CD4-positive, alpha-beta T cell treated with Interleukin-12 subunit alpha and Interleukin-12 subunit beta, for 1 hour (primary cell): ENCODE results near the gene PTPN7.
A peak's percentile ranks its signal among the peaks of the same experiment; 100 is the strongest.
"Not testable (repeated sequence)": the region's sequence is repeated elsewhere in the genome, so short reads cannot be mapped to it uniquely, and the experiment has no call there.

Experiments
- DNase-seq: peaks from one replicate; pipeline ENCODE4 v3.0.0-alpha.2; 2020

Gene PTPN7

DNA sequence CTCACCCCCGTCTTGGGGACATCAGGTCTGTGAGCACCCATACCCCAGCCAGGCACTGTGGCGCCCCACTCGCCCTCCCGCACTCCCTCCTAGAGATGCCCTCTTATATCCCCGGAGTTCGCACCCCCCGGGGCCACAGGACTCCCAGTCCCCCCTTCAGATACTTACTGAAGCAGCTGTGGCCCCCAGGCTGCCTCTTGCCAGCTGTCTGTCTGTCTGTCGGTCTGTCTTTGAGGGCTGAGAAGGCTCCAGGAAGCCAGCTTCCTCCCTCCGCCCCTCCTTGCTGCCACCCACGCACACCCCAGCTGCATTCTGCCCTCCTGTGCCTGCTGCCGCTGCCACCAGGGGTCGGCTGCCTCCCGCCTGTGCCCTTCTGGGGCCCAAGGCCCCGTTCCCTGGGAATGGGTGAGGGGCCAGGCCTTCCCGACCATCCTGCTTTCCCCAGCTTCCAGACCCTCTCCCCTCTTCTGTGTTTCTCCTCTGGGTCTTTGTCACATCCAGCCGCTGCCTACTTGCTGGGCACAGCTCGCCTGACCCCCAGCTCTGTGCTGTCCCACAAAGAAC lies at the start of gene PTPN7:
PTPN7 (minus strand) TSS at position 226 of the 564 bp plus-strand sequence. CDS start 1,200 bp downstream, outside the sequence.
- DNase-seq = peak; percentile 82

DNA sequence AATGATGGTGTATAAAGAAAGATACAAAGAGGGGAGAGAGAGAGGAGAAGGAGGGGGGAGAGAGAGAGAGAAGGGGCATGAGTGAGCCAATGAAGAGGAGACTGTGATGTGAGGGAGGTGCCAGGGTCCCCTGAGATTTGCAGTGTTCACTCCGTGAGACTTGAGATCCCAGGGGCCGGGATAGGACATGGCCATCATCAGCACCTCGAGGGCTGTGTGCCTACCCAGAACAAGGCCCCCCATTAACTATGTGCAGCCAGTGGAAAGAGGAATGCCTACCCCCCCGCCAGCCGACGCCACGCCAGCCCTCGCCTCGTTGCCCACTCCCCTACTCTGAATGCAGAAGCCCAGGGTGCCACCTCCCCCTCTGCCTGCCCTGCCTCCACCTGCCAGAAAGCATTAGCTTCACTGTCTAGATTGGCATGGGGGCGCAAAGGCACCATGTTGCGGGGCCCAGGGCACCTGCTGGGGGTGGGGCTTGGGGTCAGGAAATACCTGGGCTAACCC lies 48.0 kb upstream of the PTPN7 start:
- no peak for DNase-seq

DNA sequence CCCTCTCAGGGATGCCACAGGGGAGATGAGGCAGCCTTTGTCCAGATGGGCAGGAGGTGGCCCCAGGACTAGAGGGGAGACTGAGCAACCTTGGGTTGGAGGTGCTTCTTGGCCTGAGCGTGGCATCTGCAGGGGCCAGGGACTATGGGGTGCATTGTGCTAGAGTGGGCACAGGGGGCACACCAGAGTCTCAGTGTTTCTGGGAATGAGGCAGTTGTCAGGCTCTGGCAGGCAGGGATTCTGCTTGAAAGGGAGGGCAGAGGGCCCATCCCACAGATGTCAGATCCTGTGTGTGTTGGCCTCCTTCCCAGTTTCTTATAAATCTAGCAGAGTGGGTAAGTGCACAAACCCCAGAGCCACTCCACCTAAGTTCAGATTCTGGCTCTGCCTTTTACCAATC lies 46.9 kb upstream of the PTPN7 start:
- no peak for DNase-seq

DNA sequence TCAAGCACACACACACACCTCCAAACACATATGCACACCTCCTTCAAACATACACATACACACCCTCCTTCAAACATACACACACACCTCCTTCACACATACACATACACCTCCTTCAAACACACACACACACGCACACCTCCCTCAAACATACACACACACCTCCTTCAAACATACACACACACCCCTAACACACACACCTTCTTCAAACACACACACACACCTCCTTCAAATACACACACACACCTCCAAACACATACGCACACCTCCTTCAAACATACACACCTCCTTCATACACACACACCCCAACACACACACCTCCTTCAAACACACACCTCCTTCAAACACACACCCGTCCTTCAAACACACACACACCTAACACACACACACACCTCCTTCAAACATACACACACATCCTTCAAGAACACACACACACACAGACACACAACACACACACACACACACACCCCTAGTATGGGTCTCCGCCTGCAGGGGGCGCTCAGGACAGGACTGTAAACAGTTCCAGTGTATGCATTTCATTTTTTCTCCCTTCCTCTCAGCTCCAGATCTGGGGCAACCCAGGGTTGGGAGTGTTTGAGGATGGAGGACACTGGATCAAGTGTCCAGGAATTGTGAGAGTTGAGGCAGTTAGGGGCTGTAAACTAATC lies 45.3 kb upstream of the PTPN7 start:
- peak; percentile 20 for DNase-seq

DNA sequence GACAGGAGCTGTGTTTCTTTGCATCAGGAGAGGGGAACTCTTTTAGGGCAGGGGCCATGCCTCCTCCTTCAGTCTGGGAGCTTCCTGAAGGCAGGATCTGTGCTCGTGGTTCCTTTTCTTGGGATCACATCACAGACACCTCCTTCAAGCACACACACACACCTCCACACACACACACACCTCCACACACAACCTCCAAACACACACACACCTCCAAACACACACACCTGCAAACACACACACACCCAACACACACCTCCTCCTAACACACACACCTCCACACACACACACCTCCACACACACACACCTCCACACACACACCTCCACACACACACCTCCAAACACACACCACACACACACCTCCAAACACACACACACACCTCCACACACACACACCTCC lies 43.7 kb upstream of the PTPN7 start:
- no peak for DNase-seq

DNA sequence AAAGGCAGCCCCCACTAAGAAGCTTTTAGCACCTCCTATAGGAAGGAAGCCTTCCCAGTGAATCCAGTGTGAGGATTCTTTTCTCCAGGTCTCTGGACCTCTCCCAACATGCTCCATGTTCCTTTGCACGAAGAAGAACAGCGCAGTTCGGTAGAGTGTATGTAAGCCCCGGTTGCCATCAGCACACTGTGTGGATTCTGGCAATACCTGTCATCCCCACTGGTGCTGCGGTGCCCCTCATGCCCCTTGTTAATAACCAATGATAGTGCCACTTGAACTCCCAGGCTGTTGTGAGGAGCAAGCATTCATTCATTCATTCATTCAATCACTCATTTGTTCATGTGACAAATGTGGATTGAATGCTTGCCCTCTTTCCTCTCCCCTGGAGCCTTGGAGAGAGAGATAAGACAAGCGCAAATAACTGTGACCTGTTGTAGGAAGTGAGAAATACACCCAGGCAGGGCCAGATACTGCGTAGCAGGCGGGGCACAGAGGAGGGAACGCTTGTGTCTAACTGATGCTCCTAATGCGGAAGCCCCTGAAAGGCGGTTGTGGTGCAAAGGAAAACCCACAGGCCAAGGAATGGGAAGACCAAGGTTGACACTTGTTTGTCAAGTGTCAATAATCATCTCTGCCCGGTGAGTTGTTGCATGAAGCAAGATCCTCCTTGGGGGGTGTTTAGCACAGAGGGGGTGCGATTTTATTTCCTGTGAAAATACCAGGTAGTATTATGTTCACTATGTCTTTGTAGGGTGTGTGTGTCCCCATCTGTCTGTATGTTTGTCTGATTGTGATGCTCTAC lies 43.0 kb upstream of the PTPN7 start:
- DNase-seq = peak; percentile 36

DNA sequence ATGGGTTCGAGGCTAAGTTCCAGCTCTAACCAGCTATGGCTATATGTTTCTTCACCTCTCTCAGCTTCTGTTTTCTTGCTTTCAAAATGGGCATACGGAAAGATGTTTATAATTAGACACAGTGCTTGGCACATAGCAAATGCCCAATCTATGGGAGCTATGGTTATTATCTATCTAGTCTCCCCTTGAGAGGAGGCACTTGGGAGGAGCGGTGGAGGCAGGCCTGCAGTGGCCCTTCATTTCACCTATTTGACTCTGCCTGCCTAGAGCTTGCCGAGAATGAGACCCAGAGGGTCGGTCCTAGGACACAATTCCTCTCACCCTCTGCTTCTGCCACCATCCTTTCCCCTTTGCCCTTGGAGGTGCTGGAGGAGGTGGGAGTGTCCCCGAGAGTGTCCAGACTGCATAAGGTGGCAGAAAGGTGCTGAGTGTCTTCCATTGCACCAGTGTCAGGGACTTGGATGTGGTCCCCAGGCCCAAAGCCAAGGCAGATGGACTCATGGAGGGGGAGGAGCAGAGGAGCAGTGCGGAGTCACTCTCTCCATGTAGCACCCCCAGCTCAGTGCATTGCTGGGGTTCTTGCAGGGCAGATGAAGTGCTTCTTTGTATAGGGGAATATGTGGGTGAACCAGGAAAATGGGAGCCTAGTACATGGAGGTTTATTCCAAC lies 42.2 kb upstream of the PTPN7 start:
- no peak for DNase-seq

DNA sequence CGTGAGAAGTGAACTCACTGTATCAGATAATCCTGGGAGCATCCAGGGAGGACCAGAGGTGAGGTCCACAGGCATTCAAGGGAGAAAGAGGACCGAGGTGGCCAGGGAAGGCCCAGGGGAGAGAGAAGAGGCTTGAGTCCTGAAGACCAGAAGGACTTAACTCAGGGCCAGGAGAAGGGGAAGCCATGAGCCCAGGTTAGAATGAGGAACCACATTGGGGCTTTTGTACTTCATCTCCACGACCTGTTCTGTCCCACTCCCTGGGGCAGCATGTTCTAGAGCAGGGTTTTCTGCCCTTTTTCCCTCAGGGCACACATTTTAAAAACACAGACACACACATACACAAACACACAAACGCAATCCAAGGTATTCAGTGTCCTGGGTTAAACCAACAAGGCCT lies 41.6 kb upstream of the PTPN7 start:
- no peak for DNase-seq

DNA sequence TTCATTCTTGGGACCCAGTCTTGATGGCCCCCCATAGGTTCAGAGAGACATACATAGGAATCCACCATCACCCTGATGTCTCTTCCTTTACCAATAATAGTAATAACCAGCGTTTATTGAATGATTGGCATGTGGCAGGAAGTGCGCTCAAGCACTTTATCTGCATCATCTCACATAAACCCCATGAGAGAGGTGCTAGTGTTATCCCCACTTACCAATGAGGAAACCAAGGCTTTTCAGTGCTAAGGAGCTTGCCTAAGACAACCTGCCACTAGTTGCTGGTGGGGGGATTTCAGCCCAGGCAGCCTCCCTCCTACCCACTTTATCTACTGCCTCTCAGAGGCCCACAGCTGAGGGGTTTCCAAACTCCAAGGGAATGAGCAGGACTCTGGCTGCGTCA lies 40.9 kb upstream of the PTPN7 start:
- peak; percentile 41 for DNase-seq

DNA sequence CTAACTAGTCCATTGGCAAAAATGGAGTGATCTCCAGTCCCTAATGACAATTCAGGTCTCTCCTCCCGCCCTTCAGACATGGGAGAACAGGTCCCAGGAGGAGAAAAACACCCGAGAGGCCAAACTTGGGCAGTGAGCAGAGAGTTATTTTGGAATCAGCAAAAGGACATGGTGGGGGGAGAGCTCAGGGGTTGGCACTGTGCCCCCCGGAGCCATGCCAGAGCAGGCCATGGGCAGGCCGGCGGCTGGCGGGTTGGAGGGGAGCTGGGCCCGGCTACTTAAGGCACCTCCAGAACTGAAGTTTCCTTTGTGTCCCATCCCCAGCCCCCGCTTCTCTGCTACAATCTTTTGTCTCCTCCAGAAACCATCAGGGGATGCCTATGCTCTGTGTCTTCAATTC lies 40.3 kb upstream of the PTPN7 start:
- DNase-seq = no peak

DNA sequence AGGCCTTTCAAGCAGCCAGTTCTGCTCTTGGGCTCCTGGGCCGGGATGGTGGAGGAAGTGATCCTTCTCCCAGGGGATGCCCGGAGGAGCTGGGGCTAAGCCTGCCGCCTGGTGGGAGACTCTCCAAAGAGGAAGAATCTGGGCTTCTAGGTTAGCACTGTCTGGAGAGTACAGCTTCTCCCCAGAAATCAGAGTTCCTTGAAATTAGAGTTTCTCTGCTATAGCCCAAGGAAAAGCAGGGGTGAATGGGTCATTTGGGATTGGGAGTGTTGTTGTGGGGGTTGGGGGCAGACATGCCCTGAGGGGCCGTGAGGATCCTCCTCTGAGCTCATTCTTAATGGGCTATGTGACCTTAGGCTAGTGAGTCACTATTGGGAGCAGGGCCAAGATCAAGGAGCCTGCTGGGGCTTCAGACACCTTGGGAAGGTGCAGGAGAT lies 39.7 kb upstream of the PTPN7 start:
- no peak for DNase-seq

DNA sequence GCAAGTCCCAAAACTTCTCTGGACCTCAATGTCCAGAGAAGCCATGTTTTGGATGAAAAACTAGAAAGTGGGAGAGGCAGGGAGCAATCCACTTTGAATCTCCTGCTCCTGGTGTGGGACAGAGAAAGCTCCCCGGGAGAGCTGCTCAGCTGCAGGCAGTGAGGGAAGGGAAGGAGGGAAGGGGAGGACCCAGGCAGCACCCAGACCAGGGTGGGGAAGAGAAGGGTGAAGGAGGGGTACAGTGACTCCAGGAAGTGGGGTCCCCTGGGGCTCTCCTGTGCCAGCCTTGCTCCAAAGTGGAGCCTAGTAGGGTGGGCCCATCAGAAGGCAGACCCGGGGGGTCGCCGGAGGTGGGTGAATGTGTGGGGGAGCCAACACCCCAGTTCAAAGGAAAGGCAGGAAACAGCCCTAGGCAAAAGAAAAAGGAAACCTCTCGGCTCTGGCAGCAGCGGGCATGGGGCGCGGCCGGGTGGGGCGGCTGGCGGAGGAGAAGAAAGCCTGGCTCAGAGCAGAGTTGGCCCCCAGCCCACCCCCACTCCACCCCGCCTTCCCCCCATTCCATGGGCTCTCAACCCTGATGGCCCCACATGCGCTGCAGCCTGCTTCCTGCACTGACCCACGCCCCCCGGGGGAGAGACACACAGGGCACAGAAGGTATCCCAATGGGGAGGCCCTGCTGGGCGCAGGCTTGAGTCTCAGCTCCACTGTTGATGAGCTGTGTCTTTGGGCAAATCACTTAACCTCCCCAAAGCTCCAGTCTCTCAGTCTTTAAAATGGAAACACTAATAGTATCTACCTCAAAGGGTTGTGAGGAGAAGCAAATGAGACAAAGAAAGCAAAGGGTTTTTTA lies 38.9 kb upstream of the PTPN7 start:
- DNase-seq = no peak

DNA sequence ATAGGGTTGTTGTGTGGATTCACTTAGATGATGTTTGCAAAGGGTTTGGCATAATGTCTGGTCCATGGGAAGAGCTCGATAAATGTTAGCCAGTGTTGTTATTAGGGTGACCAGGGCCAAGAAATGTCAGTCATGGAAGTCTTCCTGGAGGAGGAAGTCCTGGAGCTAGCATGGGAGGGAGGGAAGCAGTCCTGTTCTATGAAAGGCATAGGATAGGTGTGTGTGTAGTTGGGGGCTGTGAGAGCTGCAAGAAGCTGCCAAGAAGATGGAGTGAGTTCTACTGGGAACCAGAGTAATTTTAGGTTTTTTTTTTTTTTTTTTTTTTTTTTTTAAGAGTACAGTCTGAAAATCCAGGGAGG lies 37.9 kb upstream of the PTPN7 start:
- DNase-seq = no peak

DNA sequence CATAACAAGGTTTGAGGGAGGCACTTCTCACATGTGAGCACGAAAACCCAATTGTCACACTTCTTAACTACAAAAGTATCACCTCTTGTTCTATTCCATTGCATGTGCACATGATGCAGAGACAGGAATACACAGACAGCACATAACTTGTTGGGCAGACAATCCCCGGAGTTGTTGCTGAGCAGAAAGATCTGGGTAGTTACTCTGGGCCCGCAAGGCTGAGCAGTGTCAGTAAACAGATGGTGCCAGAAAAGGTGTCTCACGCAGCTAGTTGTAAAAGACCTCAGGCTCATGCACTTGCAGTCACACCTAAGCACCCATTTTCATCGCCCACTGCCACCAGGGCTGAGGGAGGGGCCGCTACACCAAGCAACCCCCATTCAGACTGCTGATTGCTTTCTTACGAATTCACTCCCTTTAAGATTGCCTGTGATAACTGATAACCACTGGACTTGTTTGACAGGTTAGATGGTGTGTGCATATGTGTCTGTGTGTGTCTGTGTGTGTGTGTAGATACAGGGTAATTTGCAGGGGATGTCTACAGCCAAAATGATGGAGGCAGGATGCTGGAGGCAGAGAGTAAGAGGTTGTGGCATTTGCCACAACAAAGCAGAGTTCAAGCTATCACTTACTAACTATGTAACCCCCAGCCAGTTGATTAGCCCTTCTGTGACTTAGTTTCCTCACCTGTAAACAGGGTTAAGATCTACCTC lies 37.4 kb upstream of the PTPN7 start:
- DNase-seq = peak; percentile 54

DNA sequence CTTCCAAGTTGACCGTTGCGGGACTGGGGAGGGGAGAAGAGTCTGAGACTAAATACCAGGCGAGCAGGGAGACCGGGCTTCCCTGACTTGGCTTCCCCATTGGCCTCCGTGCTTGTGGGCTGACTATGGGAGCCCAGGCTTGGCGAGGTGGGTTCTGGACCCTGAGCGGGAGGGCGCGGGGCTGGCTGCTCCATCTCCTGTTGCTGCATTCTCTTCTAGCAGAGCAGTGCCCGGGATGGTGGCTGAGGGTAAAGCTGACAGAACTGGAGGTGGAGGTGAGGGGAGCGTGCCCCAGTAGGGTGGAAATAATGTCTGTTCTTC lies 33.9 kb upstream of the PTPN7 start:
- no peak for DNase-seq

DNA sequence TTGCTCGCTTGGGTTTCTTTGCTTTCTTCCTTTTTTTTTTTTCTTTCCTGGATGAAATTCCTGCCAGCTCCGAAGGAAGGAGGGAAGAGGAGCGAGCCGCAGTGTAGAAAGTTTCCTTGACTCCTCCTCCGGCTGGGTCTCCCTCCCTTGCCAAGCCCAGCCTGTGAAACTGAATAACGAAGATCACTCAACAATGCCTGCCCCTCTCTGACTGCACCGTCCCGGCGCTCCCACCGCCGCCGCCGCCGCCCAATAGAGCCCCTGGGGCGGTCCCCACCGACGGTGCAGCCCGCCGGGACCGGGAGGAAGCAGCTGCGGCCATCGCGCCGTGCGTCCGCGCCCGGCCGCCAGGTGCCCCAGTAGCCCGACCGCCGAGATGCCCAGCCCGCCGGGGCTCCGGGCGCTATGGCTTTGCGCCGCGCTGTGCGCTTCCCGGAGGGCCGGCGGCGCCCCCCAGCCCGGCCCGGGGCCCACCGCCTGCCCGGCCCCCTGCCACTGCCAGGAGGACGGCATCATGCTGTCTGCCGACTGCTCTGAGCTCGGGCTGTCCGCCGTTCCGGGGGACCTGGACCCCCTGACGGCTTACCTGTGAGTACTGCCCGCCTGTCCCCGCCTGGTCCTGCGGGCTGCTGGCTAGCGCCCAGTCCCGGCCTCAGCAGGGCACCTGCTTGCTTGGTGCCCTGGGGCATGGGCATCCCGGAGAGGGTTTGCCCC lies 33.4 kb upstream of the PTPN7 start, which contains the start of gene LGR6:
LGR6 (plus strand) TSS at position 186 of the 714 bp plus-strand sequence; CDS start at position 377, 191 bp downstream.
- DNase-seq = no peak

DNA sequence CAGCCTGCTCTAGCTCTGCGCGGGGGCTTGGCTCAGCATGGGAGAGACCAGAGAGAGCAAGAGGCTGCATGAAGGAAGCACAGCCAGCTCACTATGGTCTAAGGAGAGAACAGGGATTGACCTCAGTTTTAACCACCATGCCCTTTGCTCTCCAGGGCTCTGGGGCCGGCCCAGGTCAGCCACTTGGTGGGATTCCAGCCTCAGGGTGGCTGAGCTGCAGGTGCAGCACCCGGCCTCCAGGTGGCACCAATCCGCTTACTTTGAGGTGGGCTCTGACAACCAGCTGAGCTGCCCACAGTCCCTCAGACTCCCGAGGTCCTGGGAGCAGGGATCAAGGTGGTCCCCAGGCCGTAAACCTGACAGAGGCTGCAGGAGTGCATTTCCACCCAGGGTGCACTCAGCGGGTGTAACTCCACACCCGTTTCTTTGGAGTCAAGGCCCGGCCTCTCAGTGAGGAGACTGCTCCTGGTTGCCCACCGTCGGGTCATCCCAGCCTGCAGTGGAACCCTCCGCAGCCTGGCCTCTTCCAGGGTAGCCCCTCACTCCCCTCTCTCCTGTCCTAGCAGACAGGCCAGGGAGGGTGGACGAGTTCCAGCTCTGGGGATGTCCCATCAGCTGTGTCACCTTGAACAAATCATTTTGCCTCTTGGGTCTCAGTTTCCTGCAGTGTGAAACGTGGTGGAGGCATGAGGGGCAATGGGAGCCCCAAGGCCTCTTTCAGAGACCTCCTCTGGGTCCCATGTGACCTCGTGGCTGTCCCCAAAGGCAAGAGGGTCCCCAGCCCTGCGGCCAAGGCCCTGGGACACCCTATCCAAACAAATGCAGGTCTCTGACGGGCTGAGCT lies 32.6 kb upstream of the PTPN7 start:
- peak; percentile 62 for DNase-seq

DNA sequence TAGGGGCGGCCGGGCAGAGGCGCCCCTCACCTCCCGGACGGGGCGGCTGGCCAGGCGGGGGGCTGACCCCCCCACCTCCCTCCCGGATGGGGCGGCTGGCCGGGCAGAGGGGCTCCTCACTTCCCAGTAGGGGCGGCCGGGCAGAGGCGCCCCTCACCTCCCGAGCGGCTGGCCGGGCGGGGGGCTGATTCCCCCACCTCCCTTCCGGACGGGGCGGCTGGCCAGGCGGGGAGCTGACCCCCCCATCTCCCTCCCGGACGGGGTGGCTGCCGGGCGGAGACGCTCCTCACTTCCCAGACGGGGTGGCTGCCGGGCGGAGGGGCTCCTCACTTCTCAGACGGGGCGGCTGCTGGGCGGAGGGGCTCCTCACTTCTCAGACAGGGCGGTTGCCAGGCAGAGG lies 31.0 kb upstream of the PTPN7 start:
- DNase-seq = not testable (repeated sequence)

DNA sequence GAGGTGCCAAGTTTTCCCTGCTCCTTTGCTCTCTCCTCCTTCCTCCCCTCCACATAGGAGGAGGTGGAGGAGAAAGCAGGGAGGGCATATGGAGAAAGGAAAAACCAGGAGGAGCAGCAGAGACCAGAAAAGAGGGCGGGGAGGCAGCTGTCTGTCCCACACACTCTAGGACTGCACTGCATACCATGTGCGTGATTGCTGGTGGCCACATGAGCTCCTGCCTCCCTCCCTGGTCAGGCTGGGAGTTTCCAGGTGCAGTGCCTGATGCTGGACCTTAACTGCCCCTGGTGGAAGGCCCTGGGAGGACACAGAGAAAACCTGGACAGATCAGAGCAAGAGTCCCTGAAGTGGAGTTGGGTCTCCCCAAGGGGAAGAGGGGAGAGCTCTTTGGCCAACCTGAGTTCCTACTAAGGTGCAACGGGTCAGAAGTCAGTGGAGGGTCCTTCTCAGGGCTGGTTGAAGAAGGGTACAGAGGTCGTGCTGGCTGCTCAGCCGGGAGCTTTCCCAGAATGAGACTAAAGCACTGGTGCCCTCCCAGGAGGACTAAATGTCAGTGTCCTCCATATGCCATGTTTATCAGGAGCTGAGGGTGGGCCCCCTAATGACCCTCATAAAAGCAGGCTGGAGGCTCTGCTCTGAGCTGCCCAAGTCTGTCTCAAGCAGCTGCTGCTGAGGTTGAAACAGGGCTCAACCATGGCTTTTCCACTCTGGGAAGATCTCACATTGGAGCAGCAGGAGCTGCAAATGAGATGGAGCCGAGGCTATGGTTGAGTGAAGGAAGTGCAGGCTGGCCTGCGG lies 29.7 kb upstream of the PTPN7 start:
- no peak for DNase-seq
